ENCODE results near the gene ANKRD13A. TPM values are rescaled to one million over a fixed set of nuclear protein-coding genes. Genes with fewer than 3 reads are reported as not detected.
A peak's percentile ranks its signal among the peaks of the same experiment; 100 is the strongest.

ANKRD13A gene
- total and polyA plus RNA-seq, 2 of the 13 experiments (the other 11 are each of a cell fraction or from before 2014, with no cell fraction given), result 34.1 to 41.6 TPM

- TF ChIP-seq ZSCAN31 (CRISPR knock-in tag; IDR thresholded peaks at IDR 0.05; ENCODE audit: low read depth), result 0 out of 2 replicates have a peak, but pooled peaks have one; percentile 51
- TF ChIP-seq TERF1 (CRISPR knock-in tag; IDR thresholded peaks at IDR 0.05), result no peak
- no peak for TF ChIP-seq ZNF326 (CRISPR knock-in tag; IDR thresholded peaks at IDR 0.05; ENCODE audit: borderline replicate concordance)
- TF ChIP-seq SP140L (CRISPR knock-in tag; IDR thresholded peaks at IDR 0.05; ENCODE audit: borderline replicate concordance), result no peak
- TF ChIP-seq ARNTL (CRISPR knock-in tag; IDR thresholded peaks at IDR 0.05), result peak; percentile 91
- no peak for TF ChIP-seq GTF3A (CRISPR knock-in tag; conservative IDR thresholded peaks at IDR 0.05)
- peak; percentile 44 for TF ChIP-seq IKZF4 (CRISPR knock-in tag; IDR thresholded peaks at IDR 0.05; ENCODE audit: borderline replicate concordance, low read depth, not compliant biosample characterization)
- TF ChIP-seq ZNF362 (CRISPR knock-in tag; IDR thresholded peaks at IDR 0.05; ENCODE audit: borderline replicate concordance), result no peak
- no peak for TF ChIP-seq ZNF282 (IDR thresholded peaks at IDR 0.05; ENCODE audit: partially characterized antibody)
- TF ChIP-seq ZBTB33 (CRISPR knock-in tag; IDR thresholded peaks at IDR 0.05), result peak; percentile 49
- no peak for TF ChIP-seq ZBTB40 (IDR thresholded peaks at IDR 0.05)
- TF ChIP-seq ZBTB40 (CRISPR knock-in tag; IDR thresholded peaks at IDR 0.05), result peak; percentile 37; the same call in 1 of the 2 replicates
These were observed 80.5 kb downstream of the ANKRD13A start (continued) for GRCh38 chr12:110079477-110080400.

Data from HepG2 (cell line).